Brain pericyte (primary cell): ENCODE measurements around the gene CERT1.

Experiments used
- DNase-seq: peaks from one replicate; pipeline ENCODE4 v3.0.0-alpha.2; 2012; ENCODE audit warnings: low read depth, low spot score

Gene CERT1

GRCh38 chr5:75473463-75473862 is 38.0 kb downstream of the CERT1 start:
- no peak for DNase-seq

GRCh38 chr5:75472973-75473372 is 38.5 kb downstream of the CERT1 start:
- DNase-seq: no peak

- no peak for DNase-seq
Observed at GRCh38 chr5:75471193-75471592, 40.2 kb downstream of the CERT1 start.

- DNase-seq: no peak
Observed at GRCh38 chr5:75469017-75469416, 42.4 kb downstream of the CERT1 start.

GRCh38 chr5:75468593-75468992 is 42.8 kb downstream of the CERT1 start:
- no peak for DNase-seq

- DNase-seq: no peak
Observed at GRCh38 chr5:75466006-75466716, 45.3 kb downstream of the CERT1 start.

GRCh38 chr5:75465480-75465879 is 45.9 kb downstream of the CERT1 start:
- DNase-seq: peak; percentile 75

- DNase-seq: no peak
Observed at GRCh38 chr5:75463726-75464125, 47.7 kb downstream of the CERT1 start.

- DNase-seq: no peak
Observed at GRCh38 chr5:75461679-75462078, 49.8 kb downstream of the CERT1 start.

- DNase-seq: no peak
Observed at GRCh38 chr5:75460942-75461610, 50.4 kb downstream of the CERT1 start.

GRCh38 chr5:75460532-75460931 is 50.9 kb downstream of the CERT1 start:
- no peak for DNase-seq

- no peak for DNase-seq
Observed at GRCh38 chr5:75457691-75458090, 53.7 kb downstream of the CERT1 start.

- DNase-seq: no peak
Observed at GRCh38 chr5:75457161-75457560, 54.3 kb downstream of the CERT1 start.

- DNase-seq: no peak
Observed at GRCh38 chr5:75450069-75450468, 61.4 kb downstream of the CERT1 start.

GRCh38 chr5:75446068-75446467 is 65.4 kb downstream of the CERT1 start:
- no peak for DNase-seq

GRCh38 chr5:75441560-75441959 is 69.9 kb downstream of the CERT1 start:
- no peak for DNase-seq

- DNase-seq: no peak
Observed at GRCh38 chr5:75439276-75439675, 72.2 kb downstream of the CERT1 start.

- no peak for DNase-seq
Observed at GRCh38 chr5:75438722-75439121, 72.7 kb downstream of the CERT1 start.

GRCh38 chr5:75435096-75435495 is 76.3 kb downstream of the CERT1 start:
- DNase-seq: no peak

GRCh38 chr5:75433814-75434506 is 77.5 kb downstream of the CERT1 start:
- DNase-seq: no peak

GRCh38 chr5:75414241-75414640 is 97.2 kb downstream of the CERT1 start:
- DNase-seq: no peak

GRCh38 chr5:75412111-75412990 is 99.1 kb downstream of the CERT1 start:
- DNase-seq: peak; percentile 11
